Measurements from ENCODE around the gene FCHO1.

FCHO1 gene

DNA sequence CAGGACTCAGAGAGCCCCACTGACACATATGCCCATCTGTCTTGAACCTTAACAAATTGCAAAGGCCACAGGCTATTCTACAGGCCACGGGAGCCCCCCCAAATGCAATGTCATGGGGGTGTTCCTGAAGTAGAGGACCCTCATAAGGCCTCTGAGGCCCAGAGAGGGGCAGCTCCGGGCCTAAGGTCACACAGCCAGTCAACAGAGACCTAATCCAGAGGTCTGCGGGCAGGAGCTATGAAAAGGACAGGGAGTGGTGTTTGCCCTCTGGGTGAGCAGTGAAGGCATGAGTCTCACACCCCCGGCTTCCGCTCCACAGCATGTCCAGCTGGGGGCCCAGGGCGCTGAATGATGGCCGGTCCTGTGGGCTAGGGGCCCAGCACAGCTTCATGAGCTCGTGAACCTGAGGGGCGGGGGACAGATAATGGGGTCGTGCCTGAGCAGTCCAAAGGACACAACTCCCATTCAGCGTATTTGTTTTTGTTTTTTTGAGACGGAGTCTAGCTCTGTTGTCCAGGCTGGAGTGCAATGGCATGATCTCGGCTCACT is 75.3 kb downstream of the FCHO1 start:
- H3K27ac ChIP-seq: no peak overlapping the region
- TF ChIP-seq, protein P1, sequence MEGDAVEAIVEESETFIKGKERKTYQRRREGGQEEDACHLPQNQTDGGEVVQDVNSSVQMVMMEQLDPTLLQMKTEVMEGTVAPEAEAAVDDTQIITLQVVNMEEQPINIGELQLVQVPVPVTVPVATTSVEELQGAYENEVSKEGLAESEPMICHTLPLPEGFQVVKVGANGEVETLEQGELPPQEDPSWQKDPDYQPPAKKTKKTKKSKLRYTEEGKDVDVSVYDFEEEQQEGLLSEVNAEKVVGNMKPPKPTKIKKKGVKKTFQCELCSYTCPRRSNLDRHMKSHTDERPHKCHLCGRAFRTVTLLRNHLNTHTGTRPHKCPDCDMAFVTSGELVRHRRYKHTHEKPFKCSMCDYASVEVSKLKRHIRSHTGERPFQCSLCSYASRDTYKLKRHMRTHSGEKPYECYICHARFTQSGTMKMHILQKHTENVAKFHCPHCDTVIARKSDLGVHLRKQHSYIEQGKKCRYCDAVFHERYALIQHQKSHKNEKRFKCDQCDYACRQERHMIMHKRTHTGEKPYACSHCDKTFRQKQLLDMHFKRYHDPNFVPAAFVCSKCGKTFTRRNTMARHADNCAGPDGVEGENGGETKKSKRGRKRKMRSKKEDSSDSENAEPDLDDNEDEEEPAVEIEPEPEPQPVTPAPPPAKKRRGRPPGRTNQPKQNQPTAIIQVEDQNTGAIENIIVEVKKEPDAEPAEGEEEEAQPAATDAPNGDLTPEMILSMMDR (IDR thresholded peaks at IDR 0.05): no peak
- TF ChIP-seq ZFX (IDR thresholded peaks at IDR 0.05; ENCODE audit: borderline replicate concordance): no peak

DNA sequence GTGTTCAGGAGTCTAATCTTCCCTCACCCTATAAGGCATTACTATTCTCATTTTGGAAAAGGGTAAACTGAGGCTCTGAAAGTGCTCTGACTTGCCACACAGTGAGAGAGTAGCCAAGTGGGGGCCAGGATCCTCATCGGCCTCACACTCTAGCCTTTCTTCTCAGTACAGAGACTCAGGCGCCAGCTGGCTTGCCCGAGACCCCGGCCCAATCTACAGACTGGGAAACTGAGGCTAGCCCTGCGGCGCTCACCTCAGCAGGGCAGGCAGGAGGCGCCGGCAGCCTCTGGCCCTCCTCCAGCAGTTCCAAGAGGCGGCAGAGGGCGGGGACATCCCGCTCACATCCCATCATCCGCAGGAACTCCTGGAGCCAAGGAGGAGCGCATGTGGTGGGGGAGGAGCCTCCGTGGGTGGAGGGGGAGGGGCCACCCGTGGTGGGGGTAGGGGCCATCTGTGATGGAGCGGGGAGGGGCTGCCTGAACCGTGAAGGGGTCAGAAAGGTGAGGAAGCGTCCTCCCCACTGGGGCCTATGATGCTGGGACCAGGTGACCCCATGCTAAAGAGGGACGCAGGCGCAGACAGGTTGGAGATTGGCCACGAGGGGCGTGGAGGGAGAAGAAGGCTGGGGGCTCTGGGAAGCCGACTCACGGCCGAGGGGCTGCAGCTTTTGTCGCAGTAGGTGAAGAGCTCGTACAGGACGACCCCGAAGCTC is 78.7 kb downstream of the FCHO1 start:
- TF ChIP-seq, protein P1 (IDR thresholded peaks at IDR 0.05): peak; percentile 47
- no peak for TF ChIP-seq ZFX (IDR thresholded peaks at IDR 0.05; ENCODE audit: borderline replicate concordance)
- peak overlapping the region; percentile 81 for H3K27ac ChIP-seq

DNA sequence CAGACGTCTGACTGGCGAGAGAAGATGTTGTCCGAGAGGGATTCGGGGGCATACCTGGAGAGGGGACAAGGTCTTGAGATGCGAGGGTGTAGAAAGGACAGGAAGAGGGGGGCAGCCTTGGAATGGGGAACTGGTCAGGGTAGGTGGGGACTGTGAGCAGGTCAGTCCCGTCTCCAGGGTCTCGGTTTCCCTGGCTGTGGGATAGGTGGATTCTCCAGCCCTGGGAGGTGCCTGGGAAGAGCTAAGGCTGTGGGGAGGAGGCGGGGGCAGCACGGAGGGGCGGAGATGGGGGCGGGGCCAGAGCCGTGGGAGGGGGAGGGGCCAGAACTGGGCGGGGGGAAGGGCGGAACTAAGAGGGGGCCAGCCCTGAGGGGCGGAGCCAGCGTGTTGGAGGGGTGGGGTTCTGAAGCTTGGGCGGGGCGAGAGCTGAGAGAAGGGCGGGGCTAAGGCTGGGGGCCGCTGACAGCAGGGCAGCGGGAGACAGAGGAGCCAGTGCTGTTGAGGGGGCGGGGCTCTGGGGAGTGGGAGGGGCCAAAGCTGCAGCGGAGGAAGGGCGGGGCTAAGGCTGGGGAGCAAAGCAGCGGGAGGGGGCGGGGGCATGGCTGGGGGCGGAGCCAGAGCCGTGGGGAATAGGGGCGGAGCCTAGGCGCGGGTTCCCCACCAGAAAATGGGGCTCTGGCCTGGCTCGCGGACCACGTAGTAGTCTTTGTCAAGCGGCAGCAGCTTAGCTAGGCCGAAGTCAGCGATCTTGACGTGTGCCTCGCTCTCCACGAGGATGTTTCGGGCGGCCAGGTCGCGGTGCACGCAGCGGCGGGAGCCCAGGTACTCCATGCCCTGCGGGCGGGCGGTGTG is 79.5 kb downstream of the FCHO1 start:
- peak overlapping the region; percentile 81 for H3K27ac ChIP-seq
- TF ChIP-seq ZFX (IDR thresholded peaks at IDR 0.05; ENCODE audit: borderline replicate concordance): no peak
- TF ChIP-seq, protein P1 (IDR thresholded peaks at IDR 0.05): no peak

DNA sequence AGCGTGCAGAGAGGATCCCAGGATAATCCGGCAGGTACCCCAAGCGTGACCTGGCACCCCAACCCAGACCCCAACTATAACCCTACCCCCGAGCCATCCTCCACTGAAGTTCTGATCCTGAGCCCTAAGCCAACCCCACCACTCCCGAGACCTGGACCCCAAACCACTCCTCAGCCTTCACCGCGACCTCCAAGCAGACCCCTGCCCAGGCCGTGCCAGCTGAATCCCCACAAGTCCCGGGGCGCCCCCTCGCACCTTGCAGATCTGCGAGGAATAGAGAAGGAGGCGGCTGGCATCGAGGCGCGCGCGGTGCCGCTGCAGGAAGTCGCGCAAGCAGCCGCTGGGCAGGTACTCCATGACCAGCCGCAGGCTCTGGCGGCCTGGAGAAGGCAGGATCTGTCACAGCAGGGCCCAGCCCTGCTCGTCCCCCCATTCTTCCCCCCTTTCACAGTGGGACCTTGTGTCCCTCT is 80.2 kb downstream of the FCHO1 start:
- TF ChIP-seq ZFX (IDR thresholded peaks at IDR 0.05; ENCODE audit: borderline replicate concordance): no peak
- TF ChIP-seq, protein P1 (IDR thresholded peaks at IDR 0.05): no peak
- peak overlapping the region; percentile 42 for H3K27ac ChIP-seq

DNA sequence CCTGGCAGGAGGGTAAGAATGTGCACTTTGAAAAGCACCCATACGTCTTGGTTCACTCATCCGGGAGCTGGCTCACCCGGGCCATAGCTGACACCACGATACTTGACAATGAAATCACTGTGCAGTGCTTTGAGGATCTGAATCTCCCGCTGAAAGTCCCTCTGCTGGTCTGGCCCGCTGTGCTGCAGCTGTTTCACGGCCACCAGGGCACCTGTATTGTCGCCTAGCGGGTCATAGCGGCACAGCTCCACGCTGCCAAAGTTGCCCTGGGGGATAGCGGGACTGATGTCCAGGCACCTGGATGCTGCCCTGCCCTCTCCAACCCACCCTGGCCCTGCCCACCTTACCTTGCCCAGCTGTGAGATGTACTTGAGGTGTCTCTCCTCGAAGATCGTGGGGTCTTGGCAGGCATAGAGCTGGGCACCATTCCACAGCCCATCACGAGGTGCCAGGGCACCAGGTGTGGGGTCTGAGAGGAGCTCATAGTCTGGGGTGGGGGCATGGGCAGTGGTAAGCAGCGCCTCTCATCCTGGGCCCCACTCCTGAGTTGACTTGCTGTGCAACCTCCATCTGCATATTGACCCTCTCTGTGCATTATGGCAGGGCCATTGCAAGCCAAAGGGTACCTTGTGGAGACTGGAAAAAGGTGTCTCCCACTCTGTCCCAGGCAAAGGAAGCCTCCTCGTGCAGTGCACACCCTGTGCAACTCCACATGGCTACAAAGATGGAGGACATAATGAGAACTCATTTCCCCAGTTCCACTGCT is 81.3 kb downstream of the FCHO1 start:
- H3K27ac ChIP-seq: no peak overlapping the region
- TF ChIP-seq, protein P1 (IDR thresholded peaks at IDR 0.05): no peak
- TF ChIP-seq ZFX (IDR thresholded peaks at IDR 0.05; ENCODE audit: borderline replicate concordance): no peak

DNA sequence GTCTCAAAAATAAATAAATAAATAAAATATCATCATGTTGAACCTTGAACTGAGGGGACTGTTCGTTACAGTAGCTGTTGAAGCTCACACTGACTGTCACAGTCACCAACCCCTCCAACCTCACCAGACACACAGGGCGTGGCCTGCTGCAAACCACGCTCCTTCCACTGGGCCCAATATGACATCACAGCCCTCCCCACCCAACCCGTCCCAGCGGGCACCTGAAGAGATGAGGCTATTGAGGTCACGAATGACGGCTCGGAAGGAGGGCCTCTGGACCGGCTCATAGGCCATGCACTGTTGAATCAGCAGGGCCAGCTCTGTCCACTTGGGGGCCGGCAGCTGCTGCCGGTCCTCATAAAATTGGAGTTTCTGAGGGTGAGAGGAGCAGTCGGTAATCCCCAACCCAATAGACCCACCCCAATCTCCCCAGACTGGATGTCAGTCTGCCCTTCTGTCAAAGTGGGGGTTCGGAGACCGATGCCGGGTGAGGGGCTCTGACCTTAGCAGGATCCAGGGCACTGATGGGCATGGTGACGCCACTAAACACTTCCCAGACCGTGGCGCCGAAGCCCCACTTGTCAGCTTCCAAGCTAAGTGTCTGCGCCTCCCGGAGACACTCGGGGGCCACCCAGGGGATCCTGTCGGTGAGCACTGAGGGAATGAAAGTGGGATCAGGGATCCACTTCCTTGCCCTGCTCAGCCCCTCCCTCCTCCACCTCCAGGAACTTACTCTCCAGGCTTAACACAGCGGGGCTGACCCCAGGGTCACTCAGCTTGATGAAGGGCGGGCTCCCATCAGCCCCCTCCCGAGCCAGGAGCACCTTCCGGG is 83.3 kb downstream of the FCHO1 start:
- no peak overlapping the region for H3K27ac ChIP-seq
- TF ChIP-seq, protein P1 (IDR thresholded peaks at IDR 0.05): 0 out of 2 replicates have a peak, but pooled peaks have one; percentile 15
- no peak for TF ChIP-seq ZFX (IDR thresholded peaks at IDR 0.05; ENCODE audit: borderline replicate concordance)
